Duodenal mucosa (tissue), 2 donors: ENCODE data around the gene ADAMTS12.

Experiments
- H3K27ac ChIP-seq: one replicate; pipeline ENCODE4 v1.7.0; 2013; ENCODE audit warnings: low read depth, low read length
- H3K27me3 ChIP-seq, 2 donors: one replicate each; pipeline ENCODE4 v1.7.0; 2013; ENCODE audit warnings: low read length in 2 of 2, control low read depth in 1 of 2; ENCODE audit not compliant: insufficient read depth in 2 of 2, control insufficient read depth in 1 of 2
- H3K36me3 ChIP-seq, 2 donors: one replicate each; pipeline ENCODE4 v1.7.0; 2013; ENCODE audit warnings: low read length in 2 of 2, control low read depth in 1 of 2; ENCODE audit not compliant: insufficient read depth in 2 of 2, control insufficient read depth in 1 of 2
- H3K4me1 ChIP-seq, 2 donors: one replicate each; pipeline ENCODE4 v1.7.0; 2013; ENCODE audit warnings: low read length in 2 of 2, control low read depth in 1 of 2; ENCODE audit not compliant: insufficient read depth in 2 of 2, control insufficient read depth in 1 of 2
- H3K4me3 ChIP-seq, 2 donors: one replicate each; pipeline ENCODE4 v1.7.0; 2013; ENCODE audit warnings: low read length in 2 of 2, low read depth in 1 of 2
- H3K9ac ChIP-seq, 2 donors: one replicate each; pipeline ENCODE4 v1.7.0; 2013; ENCODE audit warnings: low read length in 2 of 2, low read depth in 1 of 2
- H3K9me3 ChIP-seq, 2 donors: one replicate each; pipeline ENCODE4 v1.7.0; 2013; ENCODE audit warnings: low read length in 2 of 2, control low read depth in 1 of 2; ENCODE audit not compliant: control insufficient read depth in 1 of 2

ADAMTS12 gene

GRCh38 chr5:33852319-33852718 is 39.5 kb downstream of the ADAMTS12 start:
- no peak overlapping the region for H3K27ac ChIP-seq
- H3K4me3 ChIP-seq: no peak overlapping the region
- no peak overlapping the region for H3K9ac ChIP-seq
- no peaks in the 10 kb centered on the region for H3K27me3 ChIP-seq
- no peaks in the 10 kb centered on the region for H3K4me1 ChIP-seq
- no peaks in the 10 kb centered on the region for H3K9me3 ChIP-seq
- H3K36me3 ChIP-seq: no peaks in the 10 kb centered on the region

GRCh38 chr5:33850100-33850594 is 41.6 kb downstream of the ADAMTS12 start:
- Histone ChIP-seq H3K9ac (no peak overlapping the region), H3K36me3 (no peaks in the 10 kb centered on the region), H3K27ac (no peak overlapping the region), H3K4me1 (no peaks in the 10 kb centered on the region), H3K4me3 (no peak overlapping the region), H3K9me3 (no peaks in the 10 kb centered on the region), H3K27me3 (no peaks in the 10 kb centered on the region)

DNA sequence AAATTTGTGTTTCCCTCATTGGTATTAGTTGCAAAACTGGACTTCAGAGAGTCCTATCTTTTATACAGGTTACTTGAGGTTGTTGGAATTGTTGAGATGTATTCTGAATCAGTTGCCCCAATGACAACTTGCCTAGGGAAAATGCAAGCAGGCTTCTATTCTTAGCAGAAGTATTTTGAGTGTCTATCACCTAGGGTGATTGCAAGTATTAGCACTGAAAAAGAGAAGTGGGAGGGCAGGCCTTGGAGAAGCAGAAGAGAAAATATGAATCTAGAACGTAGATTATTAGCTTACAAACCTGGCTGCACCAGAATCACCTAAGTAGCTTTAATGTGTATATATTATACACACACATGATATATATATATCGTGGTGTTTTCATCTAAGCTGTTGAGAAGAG is 43.2 kb downstream of the ADAMTS12 start:
- Histone ChIP-seq H3K27ac (no peak overlapping the region), H3K9ac (no peak overlapping the region), H3K27me3 (no peaks in the 10 kb centered on the region), H3K4me3 (no peak overlapping the region), H3K4me1 (no peaks in the 10 kb centered on the region), H3K9me3 (no peaks in the 10 kb centered on the region), H3K36me3 (no peaks in the 10 kb centered on the region)

DNA sequence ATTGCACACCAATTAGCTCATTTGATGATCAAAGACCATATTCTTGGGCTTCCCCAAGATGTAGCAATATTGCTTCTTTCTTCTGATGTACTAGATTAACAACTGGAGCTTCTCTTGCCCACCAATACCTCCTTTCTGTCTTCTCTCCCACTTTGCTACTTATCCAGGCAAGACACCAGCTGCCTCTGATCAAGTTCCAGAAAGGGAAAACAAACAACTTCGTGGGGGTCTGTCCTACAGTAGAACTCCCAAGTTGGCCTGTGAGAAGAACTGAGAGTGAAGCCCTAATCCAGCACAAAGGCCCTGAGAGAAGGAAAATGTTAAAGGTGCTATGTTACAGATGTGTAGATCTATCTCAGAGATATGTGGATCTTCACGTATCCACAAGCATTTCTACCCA is 44.9 kb downstream of the ADAMTS12 start:
- no peak overlapping the region for H3K9ac ChIP-seq
- H3K36me3 ChIP-seq: no peaks in the 10 kb centered on the region
- H3K4me1 ChIP-seq: no peaks in the 10 kb centered on the region
- no peak overlapping the region for H3K4me3 ChIP-seq
- no peaks in the 10 kb centered on the region for H3K27me3 ChIP-seq
- H3K9me3 ChIP-seq: no peaks in the 10 kb centered on the region
- no peak overlapping the region for H3K27ac ChIP-seq

DNA sequence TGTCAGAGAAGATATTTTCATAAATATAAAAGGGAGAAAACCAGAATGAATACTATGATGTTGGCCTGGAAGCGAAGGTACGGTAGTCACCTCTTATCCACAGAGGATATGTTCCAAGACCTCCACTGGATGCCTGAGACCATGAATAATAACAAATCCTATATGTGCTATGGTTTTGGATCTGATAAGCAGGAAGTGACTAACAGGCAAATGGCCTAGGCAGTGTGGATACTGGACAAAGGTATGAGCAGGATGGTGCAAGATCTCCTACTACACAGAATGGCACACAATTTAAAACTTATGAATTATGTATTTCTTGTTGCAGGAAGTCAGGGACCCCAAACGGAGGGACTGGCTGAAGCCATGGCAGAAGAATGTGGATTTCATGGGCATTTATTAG is 48.2 kb downstream of the ADAMTS12 start:
- H3K4me1 ChIP-seq: no peaks in the 10 kb centered on the region
- H3K27ac ChIP-seq: no peak overlapping the region
- H3K9me3 ChIP-seq: no peaks in the 10 kb centered on the region
- H3K4me3 ChIP-seq: no peak overlapping the region
- H3K36me3 ChIP-seq: no peaks in the 10 kb centered on the region
- H3K27me3 ChIP-seq: no peaks in the 10 kb centered on the region
- no peak overlapping the region for H3K9ac ChIP-seq

GRCh38 chr5:33842456-33842855 is 49.3 kb downstream of the ADAMTS12 start:
- no peaks in the 10 kb centered on the region for H3K27me3 ChIP-seq
- no peak overlapping the region for H3K27ac ChIP-seq
- no peak overlapping the region for H3K9ac ChIP-seq
- no peaks in the 10 kb centered on the region for H3K4me1 ChIP-seq
- no peaks in the 10 kb centered on the region for H3K9me3 ChIP-seq
- H3K4me3 ChIP-seq: no peak overlapping the region
- no peaks in the 10 kb centered on the region for H3K36me3 ChIP-seq

GRCh38 chr5:33841891-33842290 is 49.9 kb downstream of the ADAMTS12 start:
- Histone ChIP-seq H3K4me1 (no peaks in the 10 kb centered on the region), H3K36me3 (no peaks in the 10 kb centered on the region), H3K27me3 (no peaks in the 10 kb centered on the region), H3K4me3 (no peak overlapping the region), H3K27ac (no peak overlapping the region), H3K9ac (no peak overlapping the region), H3K9me3 (no peaks in the 10 kb centered on the region)

DNA sequence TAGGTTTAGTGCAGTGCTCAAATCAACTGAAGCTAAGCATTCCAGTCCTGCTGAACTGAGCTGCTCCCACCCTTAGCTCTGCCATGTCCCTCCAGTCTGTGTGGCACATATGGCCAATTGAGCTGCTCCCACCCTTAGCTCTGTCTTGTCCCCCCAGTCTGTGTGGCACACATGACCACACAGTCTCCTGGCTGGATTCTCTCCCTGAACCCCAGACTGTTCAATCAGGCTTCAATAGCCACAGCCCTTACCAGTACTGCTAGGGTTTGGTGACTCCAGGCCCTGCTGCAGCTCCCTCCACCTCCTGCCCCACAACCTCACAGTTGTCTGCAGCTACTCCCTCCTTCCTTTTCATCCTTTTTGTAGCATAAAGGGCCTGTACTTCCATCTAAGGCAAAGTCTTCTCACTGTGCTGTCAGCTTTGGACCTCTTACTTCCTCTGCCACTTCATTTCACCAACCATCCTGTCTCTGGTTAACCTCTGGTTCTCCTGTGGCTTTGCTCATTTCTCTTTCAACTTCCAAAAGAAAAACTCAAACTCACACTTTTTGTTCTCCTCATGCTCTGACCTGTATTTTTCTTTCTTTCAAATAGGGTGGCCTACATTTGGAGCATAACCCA is 50.8 kb downstream of the ADAMTS12 start:
- no peaks in the 10 kb centered on the region for H3K27me3 ChIP-seq
- no peak overlapping the region for H3K9ac ChIP-seq
- H3K4me1 ChIP-seq: no peaks in the 10 kb centered on the region
- no peaks in the 10 kb centered on the region for H3K36me3 ChIP-seq
- H3K4me3 ChIP-seq: no peak overlapping the region
- no peaks in the 10 kb centered on the region for H3K9me3 ChIP-seq
- no peak overlapping the region for H3K27ac ChIP-seq

GRCh38 chr5:33837301-33837700 is 54.5 kb downstream of the ADAMTS12 start:
- Histone ChIP-seq H3K4me3 (no peak overlapping the region), H3K27me3 (no peaks in the 10 kb centered on the region), H3K9me3 (no peaks in the 10 kb centered on the region), H3K36me3 (no peaks in the 10 kb centered on the region), H3K27ac (no peak overlapping the region), H3K9ac (no peak overlapping the region), H3K4me1 (no peaks in the 10 kb centered on the region)

- Histone ChIP-seq H3K27ac (no peak overlapping the region), H3K4me3 (no peak overlapping the region), H3K27me3 (no peaks in the 10 kb centered on the region), H3K4me1 (no peaks in the 10 kb centered on the region), H3K9me3 (no peaks in the 10 kb centered on the region), H3K9ac (no peak overlapping the region), H3K36me3 (no peaks in the 10 kb centered on the region)
These were observed 57.5 kb downstream of the ADAMTS12 start for GRCh38 chr5:33834334-33834733.

GRCh38 chr5:33833237-33833575 is 58.6 kb downstream of the ADAMTS12 start:
- H3K36me3 ChIP-seq: no peaks in the 10 kb centered on the region
- no peaks in the 10 kb centered on the region for H3K27me3 ChIP-seq
- H3K9me3 ChIP-seq: no peaks in the 10 kb centered on the region
- no peak overlapping the region for H3K4me3 ChIP-seq
- no peak overlapping the region for H3K27ac ChIP-seq
- no peak overlapping the region for H3K9ac ChIP-seq
- H3K4me1 ChIP-seq: no peaks in the 10 kb centered on the region
